ENCODE results near the gene LENEP.

Gene LENEP

GRCh38 chr1:154971341-154971998 lies 21.9 kb upstream of the LENEP start:
- no peak for TF ChIP-seq CTCF (IDR thresholded peaks at IDR 0.05; ENCODE audit: control insufficient read depth, extremely low read depth, insufficient read depth)
- H3K4me3 ChIP-seq (ENCODE audit: low read depth, low read length) = peak overlapping the region; percentile 59
- no peak for DNase-seq (ENCODE audit: low read depth)

- DNase-seq (ENCODE audit: low read depth) = no peak
- no peak for TF ChIP-seq CTCF (IDR thresholded peaks at IDR 0.05; ENCODE audit: control insufficient read depth, extremely low read depth, insufficient read depth)
- H3K4me3 ChIP-seq (ENCODE audit: low read depth, low read length) = peak overlapping the region; percentile 75
These were observed 21.2 kb upstream of the LENEP start for GRCh38 chr1:154972213-154972516.

GRCh38 chr1:154972517-154973343 lies 20.7 kb upstream of the LENEP start:
- TF ChIP-seq CTCF (IDR thresholded peaks at IDR 0.05; ENCODE audit: control insufficient read depth, extremely low read depth, insufficient read depth) = no peak
- peak; percentile 79 for DNase-seq (ENCODE audit: low read depth)
- H3K4me3 ChIP-seq (ENCODE audit: low read depth, low read length) = peak overlapping the region; percentile 75

GRCh38 chr1:154973344-154974101 lies 19.9 kb upstream of the LENEP start:
- TF ChIP-seq CTCF (IDR thresholded peaks at IDR 0.05; ENCODE audit: control insufficient read depth, extremely low read depth, insufficient read depth) = peak; percentile 14; the same call in 1 of the 2 replicates
- H3K4me3 ChIP-seq (ENCODE audit: low read depth, low read length) = peak overlapping the region; percentile 75
- DNase-seq (ENCODE audit: low read depth) = peak; percentile 93

- TF ChIP-seq CTCF (IDR thresholded peaks at IDR 0.05; ENCODE audit: control insufficient read depth, extremely low read depth, insufficient read depth) = no peak
- DNase-seq (ENCODE audit: low read depth) = peak; percentile 100
- peak within 1 kb of the TSS; percentile 75 for H3K4me3 ChIP-seq (ENCODE audit: low read depth, low read length)
These were observed 19.1 kb upstream of the LENEP start, which contains the start of gene CKS1B for GRCh38 chr1:154974102-154974807. CKS1B (plus strand) TSS chr1:154974681; CDS start chr1:154974746, 65 bp downstream.

- TF ChIP-seq CTCF (IDR thresholded peaks at IDR 0.05; ENCODE audit: control insufficient read depth, extremely low read depth, insufficient read depth) = no peak
- DNase-seq (ENCODE audit: low read depth) = peak; percentile 88
- peak overlapping the region; percentile 75 for H3K4me3 ChIP-seq (ENCODE audit: low read depth, low read length)
These were observed 18.5 kb upstream of the LENEP start for GRCh38 chr1:154974808-154975408.

Measured in LNCaP clone FGC (cell line).